GM23248 (cell line): Measurements from ENCODE around the gene GALNT2. TPM values are rescaled to one million over a fixed set of nuclear protein-coding genes. Genes with fewer than 3 reads are reported as not detected.

Source experiments
- DNase-seq: peaks from one replicate; pipeline ENCODE4 v3.0.0-alpha.2; 2015
- H2AFZ ChIP-seq: fragments of 200-600 bp; sonication (generic); 2 replicates; pipeline ENCODE4 v1.6.1; 2016; ENCODE audit warnings: antibody characterized with exemption
- H3F3A ChIP-seq: fragments of 200-600 bp; sonication (generic); 2 replicates; pipeline ENCODE4 v1.6.1; 2016; ENCODE audit warnings: mild to moderate bottlenecking, antibody characterized with exemption, mixed run types; ENCODE audit not compliant: insufficient read depth
- H3K27ac ChIP-seq: fragments of 200-600 bp; sonication (generic); 2 replicates; pipeline ENCODE4 v1.5.1; 2016; ENCODE audit warnings: mild to moderate bottlenecking
- H3K27me3 ChIP-seq: fragments of 200-600 bp; sonication (generic); replicated peaks from 2 replicates; pipeline ENCODE4 v1.6.1; 2016; ENCODE audit warnings: mild to moderate bottlenecking; ENCODE audit not compliant: insufficient read depth
- H3K36me3 ChIP-seq: fragments of 200-600 bp; sonication (generic); 2 replicates; pipeline ENCODE4 v1.6.1; 2016; ENCODE audit warnings: low read depth, mild to moderate bottlenecking
- H3K4me1 ChIP-seq: fragments of 200-600 bp; sonication (generic); 2 replicates; pipeline ENCODE4 v1.6.1; 2016; ENCODE audit warnings: mild to moderate bottlenecking; ENCODE audit not compliant: insufficient read depth
- H3K4me2 ChIP-seq: fragments of 200-600 bp; sonication (generic); one replicate; pipeline ENCODE4 v1.6.1; 2016; ENCODE audit warnings: mild to moderate bottlenecking; ENCODE audit not compliant: unreplicated experiment
- H3K4me3 ChIP-seq: fragments of 200-600 bp; sonication (generic); 2 replicates; pipeline ENCODE4 v1.5.1; 2016; ENCODE audit warnings: mild to moderate bottlenecking
- H3K79me2 ChIP-seq: fragments of 200-600 bp; sonication (generic); 2 replicates; pipeline ENCODE4 v1.6.1; 2016; ENCODE audit warnings: mild to moderate bottlenecking; ENCODE audit not compliant: insufficient read depth
- H3K9ac ChIP-seq: fragments of 200-600 bp; sonication (generic); 2 replicates; pipeline ENCODE4 v1.6.1; 2016; ENCODE audit warnings: mild to moderate bottlenecking
- H3K9me2 ChIP-seq: fragments of 200-600 bp; sonication (generic); 2 replicates; pipeline ENCODE4 v1.6.1; 2016; ENCODE audit warnings: mixed run types, mild to moderate bottlenecking, moderate library complexity; ENCODE audit not compliant: insufficient read depth
- H3K9me3 ChIP-seq: fragments of 200-600 bp; sonication (generic); one replicate; pipeline ENCODE4 v1.6.1; 2017; ENCODE audit warnings: low read depth
- H4K20me1 ChIP-seq: fragments of 200-600 bp; sonication (generic); 2 replicates; pipeline ENCODE4 v1.6.0; 2016; ENCODE audit not compliant: insufficient read depth
- EZH2 ChIP-seq: fragments of 200-600 bp; sonication (generic); IDR thresholded peaks from 2 replicates; pipeline ENCODE4 v1.6.1; 2018; ENCODE audit warnings: antibody characterized with exemption, mild to moderate bottlenecking; ENCODE audit not compliant: insufficient read depth, poor library complexity, severe bottlenecking
- EZH2phosphoT487 ChIP-seq: fragments of 200-600 bp; sonication (generic); IDR thresholded peaks from 2 replicates; pipeline ENCODE4 v1.6.1; 2018; ENCODE audit warnings: antibody characterized with exemption, moderate library complexity, mild to moderate bottlenecking, low read depth; ENCODE audit not compliant: insufficient read depth
- WGBS, 2 experiments: methylation state at CpG; one replicate each; pipeline ENCODE4 v1.1.6; 2015 to 2017; ENCODE audit warnings: low lambda C conversion rate in 2 of 2, low coverage in 1 of 2; ENCODE audit errors: missing lambda C conversion rate in 2 of 2; 5-methylcytosine and 5-hydroxymethylcytosine counted together
- in situ Hi-C: fragments of 300-500 bp; cut with MboI; formaldehyde crosslinking; loops from 2 replicates; pipeline ENCODE4 v1.15.0; 2020
- polyA plus RNA-seq: library from polyadenylated mRNA; unstranded; fragments of >200 nt; fragmentation: Nextera tagmentation; extraction: Ambion mirVana; gene quantifications from 2 replicates; pipeline ENCODE4 v1.2.1, GENCODE V29; 2016
- total RNA-seq: library from RNA; depleted of rRNA; stranded (reverse); fragments of >200 nt; shearing (Covaris generic); gene quantifications from 2 replicates; pipeline ENCODE4 v1.2.3, GENCODE V29; 2014

Gene GALNT2
- total and polyA plus RNA-seq, 2 experiments from 2014 or later, result 111 to 124 TPM

GRCh38 chr1:230137337-230137815 lies 70.3 kb downstream of the GALNT2 start:
- peaks cover 19% of the 10 kb centered on the region for H3K4me1 ChIP-seq
- H3K9me3 ChIP-seq, result no peaks in the 10 kb centered on the region
- no peak overlapping the region for H3K27ac ChIP-seq
- no peak for DNase-seq
- no peak overlapping the region for H2AFZ ChIP-seq
- 30 to 33% methylated on average over 4 of the region's 4 CpGs for WGBS, 2 experiments
- no peaks in the 10 kb centered on the region for H3K9me2 ChIP-seq
- H3K27me3 ChIP-seq, result no peaks in the 10 kb centered on the region
- no peak overlapping the region for H3K4me2 ChIP-seq
- H3K9ac ChIP-seq, result no peak overlapping the region
- H3K79me2 ChIP-seq, result peaks cover 100% of the 10 kb centered on the region
- TF ChIP-seq EZH2 (no peak), EZH2phosphoT487 (no peak)
- H3F3A ChIP-seq, result peaks cover 14% of the 10 kb centered on the region; the same call in 1 of the 2 replicates
- H4K20me1 ChIP-seq, result no peaks in the 10 kb centered on the region
- in situ Hi-C loops, result no loop called here
- H3K36me3 ChIP-seq, result no peaks in the 10 kb centered on the region
- no peak overlapping the region for H3K4me3 ChIP-seq

GRCh38 chr1:230138561-230139239 lies 71.7 kb downstream of the GALNT2 start:
- H4K20me1 ChIP-seq, result no peaks in the 10 kb centered on the region
- H3K27ac ChIP-seq, result no peak overlapping the region
- H3K4me1 ChIP-seq, result peaks cover 19% of the 10 kb centered on the region
- DNase-seq, result no peak
- WGBS, 2 experiments, result 97 to 99% methylated on average over 7 of the region's 7 CpGs
- no peaks in the 10 kb centered on the region for H3K27me3 ChIP-seq
- H3K9me2 ChIP-seq, result no peaks in the 10 kb centered on the region
- H3K36me3 ChIP-seq, result no peaks in the 10 kb centered on the region
- no peak overlapping the region for H3K9ac ChIP-seq
- peaks cover 14% of the 10 kb centered on the region; the same call in 1 of the 2 replicates for H3F3A ChIP-seq
- TF ChIP-seq EZH2 (no peak), EZH2phosphoT487 (no peak)
- H3K79me2 ChIP-seq, result peaks cover 100% of the 10 kb centered on the region
- in situ Hi-C loops, result no loop called here
- H2AFZ ChIP-seq, result no peak overlapping the region
- H3K9me3 ChIP-seq, result no peaks in the 10 kb centered on the region
- H3K4me3 ChIP-seq, result no peak overlapping the region
- no peak overlapping the region for H3K4me2 ChIP-seq

- H3K27me3 ChIP-seq, result no peaks in the 10 kb centered on the region
- H3F3A ChIP-seq, result peaks cover 14% of the 10 kb centered on the region; the same call in 1 of the 2 replicates
- H3K79me2 ChIP-seq, result peaks cover 100% of the 10 kb centered on the region
- no peaks in the 10 kb centered on the region for H4K20me1 ChIP-seq
- no peak overlapping the region for H2AFZ ChIP-seq
- H3K4me2 ChIP-seq, result no peak overlapping the region
- no peak overlapping the region for H3K27ac ChIP-seq
- H3K9me2 ChIP-seq, result no peaks in the 10 kb centered on the region
- no peaks in the 10 kb centered on the region for H3K9me3 ChIP-seq
- TF ChIP-seq EZH2phosphoT487 (no peak), EZH2 (no peak)
- H3K36me3 ChIP-seq, result no peaks in the 10 kb centered on the region
- no peak overlapping the region for H3K9ac ChIP-seq
- in situ Hi-C loops, result no loop called here
- 89 to 92% methylated on average over 4 of the region's 4 CpGs for WGBS, 2 experiments
- peaks cover 19% of the 10 kb centered on the region for H3K4me1 ChIP-seq
- no peak overlapping the region for H3K4me3 ChIP-seq
- no peak for DNase-seq
Observed at GRCh38 chr1:230139315-230139714, 72.3 kb downstream of the GALNT2 start.

GRCh38 chr1:230139741-230140140 lies 72.7 kb downstream of the GALNT2 start:
- 84 to 93% methylated on average over 8 of the region's 8 CpGs for WGBS, 2 experiments
- in situ Hi-C loops, result no loop called here

More at GRCh38 chr1:230139741-230140140, 72.7 kb downstream of the GALNT2 start:
- Histone ChIP-seq H4K20me1 (no peaks in the 10 kb centered on the region), H3K27me3 (no peaks in the 10 kb centered on the region), H3K27ac (no peak overlapping the region), H3K9ac (no peak overlapping the region), H2AFZ (no peak overlapping the region), H3K79me2 (peaks cover 100% of the 10 kb centered on the region), H3F3A (peaks cover 14% of the 10 kb centered on the region; the same call in 1 of the 2 replicates), H3K36me3 (no peaks in the 10 kb centered on the region), H3K4me3 (no peak overlapping the region), H3K9me3 (no peaks in the 10 kb centered on the region), H3K4me2 (no peak overlapping the region), H3K9me2 (no peaks in the 10 kb centered on the region), H3K4me1 (peaks cover 19% of the 10 kb centered on the region)
- DNase-seq, result no peak
- TF ChIP-seq EZH2 (no peak), EZH2phosphoT487 (no peak)
